Left colon (tissue), 2 donors: ENCODE results near the gene IP6K3. TPM values are rescaled to one million over a fixed set of nuclear protein-coding genes. Genes with fewer than 3 reads are reported as not detected.

Source experiments
- ATAC-seq: fragments of 200-7000 bp; cut with Tn5 transposase; one replicate; pipeline ENCODE4 v1.9.1; 2020; ENCODE audit warnings: mild to moderate bottlenecking, moderate library complexity
- DNase-seq, 2 donors: peaks; one replicate each; pipeline ENCODE4 v3.0.0-alpha.2; 2020
- intact Hi-C, 2 donors: fragments of 100-400 bp; cut with DNase I in 1 of 2; cut with micrococcal nuclease in 1 of 2; formaldehyde crosslinking; loops; one replicate each; pipeline versions ENCODE4 v1.11.2 to v1.14.0; 2022; cut with DNase I, micrococcal nuclease
- total RNA-seq, 2 donors: library from RNA; stranded (reverse); fragmentation: NEBNext Ultra II Directional; extraction: Animal tissue kit (Norgen Biotek cat#: 25700); gene quantifications; one replicate each; pipeline ENCODE4 v1.2.1, GENCODE V29; 2021
- donor health status: DM: no; HTN: no; CAD: no.
- donor health status: DM: yes; HTN: yes; CAD: no.

Gene IP6K3
- total RNA-seq, 2 donors from 2014 or later: 0.45 to 2.4 TPM

- ATAC-seq (no peak), DNase-seq (no peak)
- intact Hi-C loops: loop anchor here in 1 of 2 donors (10.0 kb wide), 1 partner anchor 181 kb away; the partner anchor contains the start of gene BAK1
Measured at GRCh38 chr6:33765368-33765767, 18.7 kb upstream of the IP6K3 start.

- DNase-seq (no peak), ATAC-seq (no peak)
- intact Hi-C loops: loop anchor here in 1 of 2 donors (10.0 kb wide), 1 partner anchor 179 kb away; the partner anchor contains the start of gene BAK1
Measured at GRCh38 chr6:33764036-33764435, 17.3 kb upstream of the IP6K3 start.

GRCh38 chr6:33763483-33763882 is 16.8 kb upstream of the IP6K3 start:
- ATAC-seq (no peak), DNase-seq (no peak)
- intact Hi-C loops: loop anchor here in 1 of 2 donors (10.0 kb wide), 1 partner anchor 179 kb away; the partner anchor contains the start of gene BAK1

GRCh38 chr6:33762713-33763112 is 16.0 kb upstream of the IP6K3 start:
- DNase-seq: no peak
- intact Hi-C loops: loop anchor here in 1 of 2 donors (10.0 kb wide), 1 partner anchor 178 kb away; the partner anchor contains the start of gene BAK1
- no peak for ATAC-seq

- intact Hi-C loops: loop anchor here in 1 of 2 donors (10.0 kb wide), 1 partner anchor 177 kb away; the partner anchor contains the start of gene BAK1
- DNase-seq: peak; percentile 75 to 79
- ATAC-seq: peak; percentile 93
Measured at GRCh38 chr6:33761922-33762629, 15.4 kb upstream of the IP6K3 start.

GRCh38 chr6:33761581-33761921 is 14.8 kb upstream of the IP6K3 start:
- ATAC-seq (no peak), DNase-seq (no peak)
- intact Hi-C loops: loop anchor here in 1 of 2 donors (10.0 kb wide), 1 partner anchor 177 kb away; the partner anchor contains the start of gene BAK1

- DNase-seq (no peak), ATAC-seq (no peak)
- intact Hi-C loops: loop anchor here in 1 of 2 donors (10.0 kb wide), 1 partner anchor 175 kb away; the partner anchor contains the start of gene BAK1
Measured at GRCh38 chr6:33759887-33760629, 13.4 kb upstream of the IP6K3 start.

- intact Hi-C loops: no loop called here
- ATAC-seq (no peak), DNase-seq (no peak)
Measured at GRCh38 chr6:33758815-33759216, 12.1 kb upstream of the IP6K3 start.

- no peak for ATAC-seq
- intact Hi-C loops: no loop called here
- no peak for DNase-seq
Measured at GRCh38 chr6:33757906-33758305, 11.2 kb upstream of the IP6K3 start.

- intact Hi-C loops: no loop called here
- ATAC-seq: no peak
Measured at GRCh38 chr6:33757113-33757512, 10.4 kb upstream of the IP6K3 start.

GRCh38 chr6:33756211-33756954 is 9.7 kb upstream of the IP6K3 start:
- DNase-seq: no peak
- ATAC-seq: peak; percentile 36
- intact Hi-C loops: no loop called here

More at GRCh38 chr6:33757113-33757512, 10.4 kb upstream of the IP6K3 start:
- DNase-seq: no peak

GRCh38 chr6:33755070-33755869 is 8.6 kb upstream of the IP6K3 start:
- ATAC-seq (no peak), DNase-seq (no peak)
- intact Hi-C loops: no loop called here

GRCh38 chr6:33754222-33754621 is 7.5 kb upstream of the IP6K3 start:
- ATAC-seq (no peak), DNase-seq (no peak)
- intact Hi-C loops: no loop called here

GRCh38 chr6:33752646-33753015 is 5.9 kb upstream of the IP6K3 start:
- intact Hi-C loops: no loop called here
- ATAC-seq (peak; percentile 1), DNase-seq (no peak)

GRCh38 chr6:33751771-33752645 is 5.3 kb upstream of the IP6K3 start:
- intact Hi-C loops: no loop called here
- DNase-seq (peak; percentile 81), ATAC-seq (peak; percentile 96)

GRCh38 chr6:33750244-33750991 is 3.7 kb upstream of the IP6K3 start:
- ATAC-seq: no peak
- intact Hi-C loops: no loop called here
- no peak for DNase-seq

GRCh38 chr6:33749401-33749800 is 2.7 kb upstream of the IP6K3 start:
- intact Hi-C loops: no loop called here
- DNase-seq (no peak), ATAC-seq (no peak)
